Activated CD8-positive, alpha-beta memory T cell treated with anti-CD3 and anti-CD28 coated beads, Interleukin-2, amount 50 U/mL, for 4 hours (primary cell): ENCODE results near the gene DAZAP2.

ENCODE experiments used
- DNase-seq: peaks from one replicate; pipeline ENCODE4 v3.0.0-alpha.2; 2020

The DAZAP2 gene, protein sequence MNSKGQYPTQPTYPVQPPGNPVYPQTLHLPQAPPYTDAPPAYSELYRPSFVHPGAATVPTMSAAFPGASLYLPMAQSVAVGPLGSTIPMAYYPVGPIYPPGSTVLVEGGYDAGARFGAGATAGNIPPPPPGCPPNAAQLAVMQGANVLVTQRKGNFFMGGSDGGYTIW

DNA sequence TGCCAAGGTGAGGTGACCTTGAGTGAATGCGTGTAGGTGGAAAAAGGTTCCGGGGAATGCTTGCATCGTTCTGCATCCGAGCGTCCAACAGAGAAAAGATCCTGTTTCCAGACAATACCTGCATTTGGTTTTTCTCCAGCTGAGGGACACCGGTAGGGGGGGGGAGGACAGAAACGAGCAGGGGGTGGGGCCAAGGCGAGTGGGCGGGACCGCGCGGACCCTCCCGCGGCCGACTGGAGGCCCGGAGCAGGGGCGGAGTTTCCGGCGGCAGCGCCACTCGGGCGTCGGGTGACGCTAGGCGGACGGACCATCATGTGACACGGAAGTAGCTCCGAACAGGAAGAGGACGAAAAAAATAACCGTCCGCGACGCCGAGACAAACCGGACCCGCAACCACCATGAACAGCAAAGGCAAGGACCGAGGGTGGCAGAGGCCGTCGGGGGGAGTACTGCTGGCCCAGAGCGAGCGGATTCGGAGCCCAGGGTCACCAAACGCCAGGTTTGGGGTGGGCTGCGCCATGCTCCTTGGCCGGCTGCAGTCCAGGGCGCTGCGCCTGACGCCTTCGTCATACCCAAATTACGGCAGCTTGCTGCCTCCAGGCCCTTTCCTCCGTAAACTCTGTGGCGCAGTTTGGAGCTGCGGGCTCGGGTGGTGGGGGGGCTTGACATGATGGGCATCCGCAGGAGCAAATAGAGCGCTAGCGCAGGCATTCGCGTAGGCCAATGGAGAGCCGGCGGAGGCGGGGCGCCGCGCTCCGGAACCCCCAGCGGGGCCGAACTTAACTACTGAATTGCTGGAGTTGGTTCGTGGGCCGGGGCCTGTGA, at the start of gene DAZAP2:
DAZAP2 (plus strand) TSS at position 317 of the 825 bp plus-strand sequence; CDS start at position 399, 82 bp downstream.
- peak; percentile 92 for DNase-seq

DNA sequence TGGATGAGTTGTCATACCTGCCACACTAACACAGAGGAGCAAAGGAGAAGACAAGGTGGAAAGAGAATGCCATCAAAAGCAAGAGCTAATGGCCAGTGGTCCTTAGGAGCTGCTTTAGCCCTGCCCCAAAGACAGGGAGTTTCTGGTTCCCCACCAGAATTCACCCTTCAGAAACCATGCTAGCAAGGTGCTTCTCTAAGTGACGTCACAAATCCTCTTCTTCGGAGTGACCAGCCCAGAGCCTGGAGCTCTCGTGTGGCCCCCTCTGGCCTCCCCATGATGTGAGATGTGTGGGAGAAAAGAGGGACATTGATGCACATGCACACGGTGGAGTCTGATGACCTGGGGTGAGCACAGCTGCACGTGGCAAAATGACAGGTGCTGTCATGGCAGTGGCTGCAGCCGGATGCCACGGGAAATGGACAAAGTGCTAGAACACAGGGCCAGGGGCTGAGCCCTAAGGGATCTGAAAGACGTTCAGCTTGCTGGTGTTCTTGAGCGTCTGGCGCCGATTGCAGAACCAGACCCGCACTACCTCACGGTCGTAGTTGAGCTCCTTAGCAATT, 48.8 kb upstream of the DAZAP2 start:
- no peak for DNase-seq

GRCh38 chr12:51190820-51191219, 47.8 kb upstream of the DAZAP2 start:
- DNase-seq: no peak

GRCh38 chr12:51191516-51192283, 46.9 kb upstream of the DAZAP2 start:
- DNase-seq: no peak

GRCh38 chr12:51192284-51192671, 46.3 kb upstream of the DAZAP2 start:
- DNase-seq: no peak

GRCh38 chr12:51195841-51196240, 42.8 kb upstream of the DAZAP2 start:
- DNase-seq: no peak

GRCh38 chr12:51196547-51196946, 42.1 kb upstream of the DAZAP2 start:
- no peak for DNase-seq

DNA sequence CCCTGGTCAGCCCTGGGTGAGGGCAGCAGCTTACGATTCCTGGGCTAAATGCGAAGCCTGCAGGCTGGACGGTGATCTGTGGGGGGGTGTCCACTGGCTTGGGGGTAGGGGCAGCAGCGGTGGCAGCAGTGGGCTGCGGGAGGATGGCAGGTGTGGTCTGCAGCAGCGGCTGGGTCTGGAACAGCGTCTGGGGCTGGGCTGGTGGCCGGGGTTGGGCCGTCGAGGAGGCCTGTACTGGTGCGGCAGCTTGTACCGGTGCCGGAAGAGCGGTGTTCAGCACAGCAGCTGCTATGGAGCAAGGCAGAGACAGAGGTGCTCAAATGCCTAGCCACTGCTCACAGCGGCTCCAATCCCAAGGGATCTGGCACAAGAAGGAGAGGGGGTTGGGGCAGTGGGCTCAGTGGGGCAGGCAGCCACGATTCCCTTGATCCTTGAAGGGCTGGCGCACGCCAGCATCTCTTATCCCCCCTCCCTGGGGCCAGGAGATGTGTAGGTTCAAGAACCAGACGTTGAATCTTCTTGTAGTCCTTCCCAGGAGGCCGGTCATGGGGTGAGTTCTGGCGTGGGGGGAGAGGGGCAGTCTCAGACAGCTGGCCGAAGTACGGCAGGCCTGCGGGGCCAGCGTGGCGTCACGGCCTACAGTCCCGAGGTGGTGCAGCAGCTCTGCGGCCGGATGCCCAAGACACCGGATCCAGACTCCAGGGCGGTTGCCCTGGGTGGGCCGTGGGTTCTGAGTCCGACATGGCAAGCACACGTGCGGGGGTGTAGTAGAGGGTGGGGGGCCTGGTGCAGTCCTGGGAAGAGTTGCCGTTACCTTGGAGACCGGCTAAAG, 40.7 kb upstream of the DAZAP2 start:
- DNase-seq: no peak

GRCh38 chr12:51198568-51199365, 39.9 kb upstream of the DAZAP2 start:
- no peak for DNase-seq

GRCh38 chr12:51199366-51199945, 39.2 kb upstream of the DAZAP2 start:
- DNase-seq: no peak

- no peak for DNase-seq
Measured at GRCh38 chr12:51200156-51200555, 38.5 kb upstream of the DAZAP2 start.

DNA sequence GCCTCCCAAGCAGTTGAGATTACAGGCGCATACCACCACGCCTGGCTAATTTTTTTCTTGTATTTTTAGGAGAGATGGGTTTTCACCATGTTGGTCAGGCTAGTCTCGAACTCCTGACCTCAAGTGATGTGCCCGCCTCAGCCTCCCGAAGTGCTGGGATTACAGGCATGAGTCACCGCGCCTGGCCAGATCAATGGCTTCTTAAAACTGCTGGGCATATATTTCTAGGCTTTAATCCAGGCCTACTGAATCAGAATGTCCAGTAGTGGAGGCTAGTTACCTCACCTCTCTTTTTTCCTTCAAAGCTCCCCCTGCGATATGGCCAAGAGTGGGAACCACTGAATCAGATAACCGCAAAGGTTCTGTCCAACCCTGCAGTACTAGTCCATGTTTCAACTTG, 37.8 kb upstream of the DAZAP2 start:
- DNase-seq: no peak

DNA sequence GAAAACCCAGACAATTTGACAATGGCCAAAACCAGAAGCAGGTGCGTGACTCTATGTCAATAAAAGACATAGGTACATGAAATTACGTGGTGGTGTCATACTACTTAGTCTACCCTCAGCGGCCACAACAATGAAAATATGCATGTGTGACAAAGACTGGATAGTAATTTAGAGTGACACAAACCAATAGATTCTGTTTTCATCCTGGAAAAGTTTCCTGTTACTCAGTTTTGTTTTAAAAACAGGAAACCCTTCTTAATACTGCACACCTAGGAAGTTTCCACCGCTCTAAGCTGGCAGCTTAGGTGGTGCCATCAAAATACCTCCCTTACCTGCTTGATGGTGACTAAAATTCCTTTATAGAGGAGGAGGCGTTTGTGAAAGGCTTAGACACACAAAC, 35.9 kb upstream of the DAZAP2 start:
- no peak for DNase-seq

DNA sequence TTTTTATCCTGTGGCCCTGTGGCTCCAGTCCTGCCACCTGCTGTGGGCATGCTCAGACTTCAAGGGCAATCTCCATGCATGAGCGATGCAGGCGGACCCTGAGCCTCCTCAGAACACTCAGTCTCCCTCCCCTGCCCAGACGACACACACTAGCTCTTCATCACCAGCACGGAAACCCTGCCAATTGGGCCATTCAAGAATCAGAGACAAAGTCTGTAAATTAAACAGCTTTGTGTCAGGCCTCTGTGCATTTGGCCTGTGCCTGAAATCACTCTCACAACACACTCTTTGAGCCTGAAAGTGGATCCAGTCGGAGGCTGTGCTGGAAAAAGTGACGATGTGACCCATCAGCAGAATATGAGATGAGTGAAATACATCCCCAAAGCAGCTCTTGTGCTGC, 33.3 kb upstream of the DAZAP2 start:
- no peak for DNase-seq

- DNase-seq: no peak
Measured at GRCh38 chr12:51208016-51208660, 30.5 kb upstream of the DAZAP2 start.

GRCh38 chr12:51209259-51209658, 29.4 kb upstream of the DAZAP2 start:
- no peak for DNase-seq

- no peak for DNase-seq
Measured at GRCh38 chr12:51210690-51211395, 27.8 kb upstream of the DAZAP2 start.

DNA sequence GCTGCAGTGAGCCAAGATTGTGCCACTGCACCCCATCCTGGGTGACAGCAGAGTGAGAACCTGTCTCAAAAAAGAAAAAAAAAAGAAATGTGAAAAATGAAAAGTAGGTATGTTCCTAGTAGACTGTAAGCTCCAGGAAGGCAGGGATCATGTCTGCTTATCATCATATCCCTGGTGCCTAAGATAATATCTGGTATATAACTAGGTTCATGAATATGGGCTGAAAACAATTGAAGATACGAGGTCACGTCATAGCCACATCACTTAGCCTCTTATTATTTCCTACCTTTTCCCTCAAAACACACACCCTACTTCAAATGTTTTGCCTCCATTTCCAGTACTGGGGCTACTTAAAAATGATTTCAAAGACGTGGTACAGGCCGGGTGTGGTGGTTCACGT, 23.7 kb upstream of the DAZAP2 start:
- no peak for DNase-seq

DNA sequence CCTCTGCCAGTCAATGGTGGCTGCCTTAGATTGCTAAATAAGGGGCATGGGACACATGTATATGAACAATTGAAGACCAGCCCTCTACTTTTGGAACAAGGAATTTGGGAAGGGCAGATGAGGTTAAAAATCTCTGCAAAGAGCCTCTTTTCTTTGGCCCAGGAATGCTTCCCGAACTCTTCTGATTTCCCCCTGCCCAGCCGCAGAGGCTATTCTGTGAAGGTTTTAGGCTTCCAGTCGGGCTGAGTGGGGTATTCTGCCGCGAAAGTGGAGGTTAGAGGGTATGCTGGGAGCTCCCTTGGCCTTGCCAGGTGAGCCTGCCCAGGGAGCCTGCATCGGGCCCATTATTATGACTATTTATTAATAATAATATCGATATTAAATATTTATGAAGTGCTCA, 22.0 kb upstream of the DAZAP2 start:
- no peak for DNase-seq
